C4-2B (cell line): Measurements from ENCODE around the gene ENG.

Experiments
- H3K27ac ChIP-seq: fragments of 450-650 bp; 2 replicates; pipeline ENCODE4 v1.5.1; 2017
- ZFX ChIP-seq: fragments of 450-650 bp; IDR thresholded peaks from 2 replicates; pipeline ENCODE4 v1.6.1; 2017
- TF ChIP-seq, protein P1 (sequence below): fragments of 450-650 bp; conservative IDR thresholded peaks from 2 replicates; pipeline ENCODE4 v1.5.1; 2017; ENCODE audit warnings: mild to moderate bottlenecking

ENG gene

DNA sequence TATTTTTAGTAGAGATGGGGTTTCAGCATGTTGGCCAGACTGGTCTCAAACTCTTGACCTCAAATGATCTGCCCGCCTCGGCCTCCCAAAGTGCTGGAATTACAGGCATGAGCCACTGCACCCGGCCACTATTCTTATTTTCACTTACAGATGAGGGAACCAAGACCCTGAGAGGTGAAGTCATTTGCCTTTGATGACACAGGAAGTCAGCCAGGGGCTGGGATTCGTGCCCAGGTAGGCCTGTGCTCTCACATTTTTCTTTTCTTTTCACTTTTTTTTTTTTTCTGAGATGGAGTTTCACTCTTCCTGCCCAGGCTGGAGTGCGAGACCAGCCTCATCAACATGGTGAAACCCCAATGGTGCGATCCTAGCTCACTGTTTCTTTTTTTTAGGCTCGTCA lies 22.2 kb downstream of the ENG start:
- TF ChIP-seq, protein P1, sequence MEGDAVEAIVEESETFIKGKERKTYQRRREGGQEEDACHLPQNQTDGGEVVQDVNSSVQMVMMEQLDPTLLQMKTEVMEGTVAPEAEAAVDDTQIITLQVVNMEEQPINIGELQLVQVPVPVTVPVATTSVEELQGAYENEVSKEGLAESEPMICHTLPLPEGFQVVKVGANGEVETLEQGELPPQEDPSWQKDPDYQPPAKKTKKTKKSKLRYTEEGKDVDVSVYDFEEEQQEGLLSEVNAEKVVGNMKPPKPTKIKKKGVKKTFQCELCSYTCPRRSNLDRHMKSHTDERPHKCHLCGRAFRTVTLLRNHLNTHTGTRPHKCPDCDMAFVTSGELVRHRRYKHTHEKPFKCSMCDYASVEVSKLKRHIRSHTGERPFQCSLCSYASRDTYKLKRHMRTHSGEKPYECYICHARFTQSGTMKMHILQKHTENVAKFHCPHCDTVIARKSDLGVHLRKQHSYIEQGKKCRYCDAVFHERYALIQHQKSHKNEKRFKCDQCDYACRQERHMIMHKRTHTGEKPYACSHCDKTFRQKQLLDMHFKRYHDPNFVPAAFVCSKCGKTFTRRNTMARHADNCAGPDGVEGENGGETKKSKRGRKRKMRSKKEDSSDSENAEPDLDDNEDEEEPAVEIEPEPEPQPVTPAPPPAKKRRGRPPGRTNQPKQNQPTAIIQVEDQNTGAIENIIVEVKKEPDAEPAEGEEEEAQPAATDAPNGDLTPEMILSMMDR = no peak
- H3K27ac ChIP-seq = no peak overlapping the region

DNA sequence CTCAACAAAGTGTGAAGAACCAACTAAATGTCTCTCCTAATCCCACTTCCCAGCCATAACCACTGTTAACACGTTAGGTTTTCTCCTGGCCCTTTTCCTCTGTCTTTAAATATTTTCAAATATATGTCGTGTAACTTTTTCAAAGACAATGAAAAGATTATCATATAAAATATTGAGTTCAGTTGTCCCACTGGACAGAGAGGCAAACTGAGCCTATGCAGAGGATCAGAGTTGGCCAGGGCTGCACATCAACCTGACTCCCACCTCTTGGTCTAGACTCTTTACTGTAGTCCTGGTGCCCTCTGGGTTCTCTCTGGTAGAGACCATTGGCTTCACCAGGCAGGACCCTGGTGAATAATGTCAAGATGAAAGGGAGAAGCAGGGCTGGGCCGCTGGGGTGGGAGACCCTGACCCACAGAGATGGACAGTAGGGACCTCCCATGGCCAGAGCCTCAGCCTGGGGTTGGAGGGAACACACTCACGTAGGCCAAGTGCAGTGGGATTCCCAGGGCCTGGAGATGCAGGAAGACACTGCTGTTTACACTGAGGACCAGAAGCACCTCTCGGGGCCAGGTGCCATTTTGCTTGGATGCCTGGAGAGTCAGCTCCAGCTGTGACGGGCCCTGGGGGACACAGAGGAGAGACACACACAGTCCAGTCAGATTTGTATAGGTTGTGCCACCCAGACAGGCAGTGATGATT lies 25.1 kb downstream of the ENG start:
- no peak overlapping the region for H3K27ac ChIP-seq
- TF ChIP-seq, protein P1 = no peak
- no peak for TF ChIP-seq ZFX

DNA sequence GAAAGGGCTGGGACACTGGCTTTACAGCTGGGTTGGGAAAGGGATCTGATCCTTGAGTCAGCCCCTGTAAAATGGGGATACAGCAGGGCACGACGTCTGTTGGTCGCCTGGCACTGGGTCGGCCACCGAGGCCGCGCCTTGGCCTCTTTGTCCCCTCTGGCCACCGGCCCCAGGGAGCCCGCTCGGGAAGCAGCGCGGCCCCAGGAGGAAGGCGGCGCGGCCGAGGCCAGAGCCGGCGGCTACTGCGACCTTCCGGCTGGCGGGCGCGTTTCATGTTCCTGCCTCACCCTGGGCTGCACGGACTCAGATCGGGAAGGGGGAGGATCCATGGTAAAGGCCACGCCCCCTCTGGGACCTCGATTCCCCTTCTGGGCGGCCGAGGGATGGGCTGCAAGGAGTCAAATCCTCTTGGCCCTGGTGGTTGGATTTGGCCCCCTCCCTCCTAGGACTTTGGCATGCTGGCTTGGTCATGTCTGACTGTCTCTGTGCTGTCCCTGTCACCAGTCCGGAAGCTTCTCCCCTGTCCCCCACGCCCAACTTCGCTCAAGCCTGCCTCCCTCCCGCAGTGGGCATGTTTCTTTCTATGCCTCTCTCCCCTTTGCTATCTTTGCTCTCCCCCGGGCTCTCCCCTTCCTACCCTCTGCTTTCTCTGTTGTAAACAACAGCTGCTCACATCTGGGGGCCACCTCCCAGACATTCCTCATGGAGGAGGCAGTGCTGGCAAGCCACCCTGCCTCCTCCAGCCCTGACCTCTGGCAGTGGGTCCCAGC lies 26.0 kb downstream of the ENG start:
- no peak for TF ChIP-seq ZFX
- TF ChIP-seq, protein P1 = no peak
- no peak overlapping the region for H3K27ac ChIP-seq

DNA sequence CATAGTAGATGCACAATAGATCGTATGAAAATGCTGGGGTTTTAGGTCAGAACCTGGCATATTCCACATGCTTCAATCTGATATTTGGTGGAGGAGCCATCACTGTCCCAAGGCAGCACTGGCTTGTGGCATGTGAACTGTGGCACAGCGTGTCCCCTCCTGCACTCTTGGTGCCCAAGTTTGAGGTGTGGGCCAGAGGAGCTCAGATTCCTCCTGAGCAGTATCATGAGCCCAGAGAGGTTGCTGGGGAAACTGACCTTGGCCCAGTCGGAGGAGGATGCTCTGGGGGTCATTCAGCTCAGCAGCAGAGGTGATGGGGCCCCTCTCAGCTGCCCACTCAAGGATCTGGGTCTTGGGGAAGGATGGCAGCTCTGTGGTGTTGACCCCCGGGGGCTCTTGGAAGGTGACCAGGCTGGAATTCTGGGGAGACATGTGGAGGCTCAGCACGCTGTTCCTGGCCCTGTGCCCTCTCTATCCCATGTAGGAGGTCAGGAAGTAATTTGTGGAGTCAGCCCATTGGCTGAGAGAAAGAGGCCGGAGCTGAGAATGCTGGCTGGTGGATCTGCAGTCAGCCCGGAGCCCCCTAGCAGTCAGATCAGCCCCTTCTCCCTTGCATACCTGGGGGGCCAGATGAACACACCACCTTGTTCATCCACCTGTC lies 28.1 kb downstream of the ENG start:
- no peak overlapping the region for H3K27ac ChIP-seq
- TF ChIP-seq, protein P1 = no peak
- TF ChIP-seq ZFX = no peak

DNA sequence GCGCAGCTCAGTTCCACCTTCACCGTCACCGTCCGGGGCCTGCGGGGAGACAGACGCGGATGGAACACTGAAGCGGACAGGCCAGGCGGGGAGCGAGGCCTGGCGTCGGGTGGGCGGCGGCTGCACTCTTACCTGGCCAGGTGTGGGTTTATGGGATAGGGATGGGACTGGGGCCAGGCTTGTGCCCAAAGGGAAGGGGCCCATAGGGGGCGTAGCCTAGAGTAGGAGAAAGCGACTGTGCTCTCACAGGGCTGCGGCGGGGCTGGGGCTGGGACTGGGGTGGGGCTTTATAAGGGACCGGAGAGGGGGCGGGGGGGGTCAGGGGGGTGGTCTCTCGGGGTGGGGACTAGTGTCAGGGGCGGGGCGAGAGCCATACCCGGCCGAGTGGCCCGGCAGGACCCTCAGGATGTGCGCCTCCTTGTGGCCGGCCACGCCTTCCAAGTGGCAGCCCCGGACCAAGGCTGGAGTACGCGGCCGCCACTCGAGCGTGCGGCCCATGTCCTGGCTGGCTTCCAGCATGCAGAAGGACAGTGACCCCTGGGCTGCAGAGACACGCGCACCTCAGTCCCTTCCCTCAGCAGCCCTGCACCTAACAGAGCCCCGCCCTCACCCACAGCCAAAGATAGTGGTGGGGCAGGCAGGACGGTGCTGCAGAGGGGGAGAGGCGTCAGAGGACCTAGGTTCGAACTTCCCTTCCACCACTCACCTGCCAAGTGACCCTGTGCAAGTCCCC lies 29.0 kb downstream of the ENG start:
- H3K27ac ChIP-seq = no peak overlapping the region
- TF ChIP-seq ZFX = no peak
- TF ChIP-seq, protein P1 = no peak; the same call in 1 of the 2 replicates

DNA sequence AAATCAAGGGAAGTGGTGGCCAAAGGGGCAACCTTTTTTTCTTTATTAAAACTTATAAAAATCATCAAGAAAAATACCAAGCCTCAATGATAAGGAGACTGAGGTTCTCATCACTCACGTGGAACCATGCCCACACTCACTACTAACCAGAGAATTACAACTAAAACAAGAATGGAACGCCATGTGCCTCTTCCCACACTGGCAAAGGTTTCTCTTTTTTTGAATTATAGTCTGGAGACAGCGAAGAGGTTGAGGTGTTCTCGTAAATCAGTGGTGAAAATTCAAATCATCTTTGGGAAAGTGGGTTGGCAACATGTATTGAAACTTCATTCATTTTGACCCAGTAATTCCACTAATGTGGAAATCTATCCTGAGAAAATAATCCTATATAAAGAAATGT lies 32.4 kb downstream of the ENG start:
- TF ChIP-seq, protein P1 = no peak
- TF ChIP-seq ZFX = no peak
- H3K27ac ChIP-seq = no peak overlapping the region
